Measurements from ENCODE around the gene TMC8. TPM values are rescaled to one million over a fixed set of nuclear protein-coding genes. Genes with fewer than 3 reads are reported as not detected.

TMC8 gene
- total RNA-seq, 4 donors from 2014 or later = 1.3 to 5.3 (median 2.3) TPM

GRCh38 chr17:78107976-78108725 is 22.4 kb upstream of the TMC8 start:
- Histone ChIP-seq H3K4me1 (peaks cover 10 to 41% (median 26%) of the 10 kb centered on the region in 4 donors), H3K36me3 (peaks cover 18 to 83% (median 44%) of the 10 kb centered on the region in 4 donors), H3K27me3 (no peaks in the 10 kb centered on the region), H3K27ac (replicated peaks in 1 of 4) (no peak overlapping the region), H3K9me3 (no peaks in the 10 kb centered on the region), H3K4me3 (no peak overlapping the region)
- intact Hi-C loops (cut with DNase I) = no loop called here
- WGBS = 94% methylated on average over 16 of the region's 21 CpGs
- TF ChIP-seq POLR2A (IDR thresholded peaks at IDR 0.05; ENCODE audit: low read depth) (no peak), POLR2AphosphoS5 (IDR thresholded peaks at IDR 0.05) (no peak), EP300 (IDR thresholded peaks at IDR 0.05) (no peak)
- TF ChIP-seq, protein P1, sequence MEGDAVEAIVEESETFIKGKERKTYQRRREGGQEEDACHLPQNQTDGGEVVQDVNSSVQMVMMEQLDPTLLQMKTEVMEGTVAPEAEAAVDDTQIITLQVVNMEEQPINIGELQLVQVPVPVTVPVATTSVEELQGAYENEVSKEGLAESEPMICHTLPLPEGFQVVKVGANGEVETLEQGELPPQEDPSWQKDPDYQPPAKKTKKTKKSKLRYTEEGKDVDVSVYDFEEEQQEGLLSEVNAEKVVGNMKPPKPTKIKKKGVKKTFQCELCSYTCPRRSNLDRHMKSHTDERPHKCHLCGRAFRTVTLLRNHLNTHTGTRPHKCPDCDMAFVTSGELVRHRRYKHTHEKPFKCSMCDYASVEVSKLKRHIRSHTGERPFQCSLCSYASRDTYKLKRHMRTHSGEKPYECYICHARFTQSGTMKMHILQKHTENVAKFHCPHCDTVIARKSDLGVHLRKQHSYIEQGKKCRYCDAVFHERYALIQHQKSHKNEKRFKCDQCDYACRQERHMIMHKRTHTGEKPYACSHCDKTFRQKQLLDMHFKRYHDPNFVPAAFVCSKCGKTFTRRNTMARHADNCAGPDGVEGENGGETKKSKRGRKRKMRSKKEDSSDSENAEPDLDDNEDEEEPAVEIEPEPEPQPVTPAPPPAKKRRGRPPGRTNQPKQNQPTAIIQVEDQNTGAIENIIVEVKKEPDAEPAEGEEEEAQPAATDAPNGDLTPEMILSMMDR (IDR thresholded peaks at IDR 0.05) = no peak
- no peak for DNase-seq (ENCODE audit: extremely low spot score)

- Histone ChIP-seq H3K36me3 (peaks cover 11 to 77% (median 37%) of the 10 kb centered on the region in 4 donors), H3K27ac (replicated peaks in 1 of 4) (no peak overlapping the region), H3K4me3 (no peak overlapping the region), H3K4me1 (peaks cover 18 to 48% (median 28%) of the 10 kb centered on the region in 4 donors), H3K27me3 (no peaks in the 10 kb centered on the region), H3K9me3 (no peaks in the 10 kb centered on the region)
- intact Hi-C loops (cut with DNase I) = no loop called here
- TF ChIP-seq POLR2AphosphoS5 (IDR thresholded peaks at IDR 0.05) = no peak
- TF ChIP-seq, protein P1 (IDR thresholded peaks at IDR 0.05) = no peak
- TF ChIP-seq POLR2A (IDR thresholded peaks at IDR 0.05; ENCODE audit: low read depth) = no peak
- no peak for TF ChIP-seq EP300 (IDR thresholded peaks at IDR 0.05)
- WGBS = 80% methylated on average over 18 of the region's 18 CpGs
- DNase-seq (ENCODE audit: extremely low spot score) = no peak
These were observed 21.7 kb upstream of the TMC8 start for GRCh38 chr17:78108726-78109488.

GRCh38 chr17:78109489-78109761 is 21.1 kb upstream of the TMC8 start:
- intact Hi-C loops (cut with DNase I) = no loop called here
- no peaks in the 10 kb centered on the region for H3K9me3 ChIP-seq
- DNase-seq (ENCODE audit: extremely low spot score) = no peak
- H3K27me3 ChIP-seq = no peaks in the 10 kb centered on the region
- TF ChIP-seq POLR2AphosphoS5 (IDR thresholded peaks at IDR 0.05) (no peak), POLR2A (IDR thresholded peaks at IDR 0.05; ENCODE audit: low read depth) (no peak), EP300 (IDR thresholded peaks at IDR 0.05) (no peak)
- TF ChIP-seq, protein P1 (IDR thresholded peaks at IDR 0.05) = no peak
- no peak overlapping the region for H3K27ac ChIP-seq (replicated peaks in 1 of 4)
- H3K4me3 ChIP-seq = no peak overlapping the region
- WGBS = 79% methylated on average over 9 of the region's 9 CpGs
- peaks cover 6 to 72% (median 32%) of the 10 kb centered on the region in 4 donors for H3K36me3 ChIP-seq
- H3K4me1 ChIP-seq = peaks cover 23 to 53% (median 29%) of the 10 kb centered on the region in 4 donors

DNA sequence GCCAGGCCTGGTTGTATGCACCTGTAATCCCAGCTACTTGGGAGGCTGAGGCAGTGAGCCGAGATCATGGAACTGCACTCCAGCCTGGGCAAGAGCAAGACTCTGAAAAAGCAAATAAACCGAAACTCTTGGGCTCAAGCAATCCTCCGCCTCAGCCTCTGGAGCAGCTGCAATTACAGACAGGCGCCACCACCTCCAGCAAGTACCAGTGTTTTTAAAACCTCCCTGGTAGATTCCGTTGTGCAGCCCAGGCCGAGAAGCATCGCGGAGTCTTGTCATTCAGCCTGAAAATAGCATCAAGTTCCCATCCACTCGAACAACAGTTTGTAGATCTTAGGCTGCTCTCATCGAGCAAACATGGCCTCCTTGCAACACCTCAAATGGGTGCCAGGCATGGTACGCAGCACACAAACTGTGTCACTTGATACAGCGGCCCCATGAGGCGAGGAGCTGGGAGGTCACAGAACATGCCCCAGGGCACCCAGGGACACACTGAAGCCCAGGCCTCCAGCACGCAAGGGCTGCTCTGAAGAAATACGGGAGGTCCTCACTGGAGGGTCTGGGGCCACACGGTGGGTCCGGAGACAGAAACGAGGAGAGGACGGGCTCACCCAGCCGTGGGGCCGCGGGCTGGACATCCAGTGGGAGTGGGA is 20.1 kb upstream of the TMC8 start:
- H3K27ac ChIP-seq (replicated peaks in 1 of 4) = no peak overlapping the region
- H3K4me3 ChIP-seq = no peak overlapping the region
- intact Hi-C loops (cut with DNase I) = loop anchor here (5.0 kb wide), 1 partner anchor 62 kb away; no protein-coding TSS in a partner anchor
- H3K27me3 ChIP-seq = no peaks in the 10 kb centered on the region
- peaks cover 0 to 62% (median 24%) of the 10 kb centered on the region in 4 donors for H3K36me3 ChIP-seq
- peaks cover 23 to 54% (median 26%) of the 10 kb centered on the region in 4 donors for H3K4me1 ChIP-seq
- WGBS = 79% methylated on average over 22 of the region's 22 CpGs
- no peak for TF ChIP-seq POLR2AphosphoS5 (IDR thresholded peaks at IDR 0.05)
- no peak for DNase-seq (ENCODE audit: extremely low spot score)
- no peaks in the 10 kb centered on the region for H3K9me3 ChIP-seq

Data from esophagus muscularis mucosa (tissue), 4 donors.